PC-3 (cell line): Measurements from ENCODE around the gene PATL2.
"Not testable (repeated sequence)": the region's sequence is repeated elsewhere in the genome, so short reads cannot be mapped to it uniquely, and the experiment has no call there.

Experiments used
- EZH2 ChIP-seq: fragments of 300-600 bp; sonication (generic); IDR thresholded peaks from one replicate; pipeline ENCODE4 v1.6.1; 2017; ENCODE audit warnings: antibody characterized with exemption, mild to moderate bottlenecking, low read length; ENCODE audit not compliant: unreplicated experiment
- TF ChIP-seq, protein P1 (sequence below): fragments of 300-600 bp; sonication (generic); conservative IDR thresholded peaks from 2 replicates; pipeline ENCODE4 v1.5.1; 2017; ENCODE audit warnings: antibody characterized with exemption, low read depth, mild to moderate bottlenecking, low read length

DNA sequence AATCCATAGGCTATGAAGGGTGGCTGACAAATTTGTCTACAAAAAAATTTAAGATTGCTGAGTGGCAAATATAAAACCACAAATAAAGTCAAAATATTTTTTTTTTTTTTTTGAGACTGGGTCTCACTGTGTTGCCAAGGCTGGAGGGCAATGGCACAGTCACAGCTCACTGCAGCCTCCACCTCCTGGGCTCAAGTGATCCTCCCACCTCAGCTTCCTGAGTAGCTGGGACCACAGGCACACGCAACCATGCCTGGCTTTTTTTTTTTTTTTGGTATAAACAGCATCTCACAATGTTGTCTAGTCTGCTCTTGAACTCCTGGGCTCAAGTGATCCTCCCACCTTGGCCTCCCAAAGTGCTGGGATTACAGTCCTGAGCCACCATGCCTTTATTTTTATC lies 20.9 kb downstream of the PATL2 start:
- TF ChIP-seq EZH2 = not testable (repeated sequence)
- TF ChIP-seq, protein P1, sequence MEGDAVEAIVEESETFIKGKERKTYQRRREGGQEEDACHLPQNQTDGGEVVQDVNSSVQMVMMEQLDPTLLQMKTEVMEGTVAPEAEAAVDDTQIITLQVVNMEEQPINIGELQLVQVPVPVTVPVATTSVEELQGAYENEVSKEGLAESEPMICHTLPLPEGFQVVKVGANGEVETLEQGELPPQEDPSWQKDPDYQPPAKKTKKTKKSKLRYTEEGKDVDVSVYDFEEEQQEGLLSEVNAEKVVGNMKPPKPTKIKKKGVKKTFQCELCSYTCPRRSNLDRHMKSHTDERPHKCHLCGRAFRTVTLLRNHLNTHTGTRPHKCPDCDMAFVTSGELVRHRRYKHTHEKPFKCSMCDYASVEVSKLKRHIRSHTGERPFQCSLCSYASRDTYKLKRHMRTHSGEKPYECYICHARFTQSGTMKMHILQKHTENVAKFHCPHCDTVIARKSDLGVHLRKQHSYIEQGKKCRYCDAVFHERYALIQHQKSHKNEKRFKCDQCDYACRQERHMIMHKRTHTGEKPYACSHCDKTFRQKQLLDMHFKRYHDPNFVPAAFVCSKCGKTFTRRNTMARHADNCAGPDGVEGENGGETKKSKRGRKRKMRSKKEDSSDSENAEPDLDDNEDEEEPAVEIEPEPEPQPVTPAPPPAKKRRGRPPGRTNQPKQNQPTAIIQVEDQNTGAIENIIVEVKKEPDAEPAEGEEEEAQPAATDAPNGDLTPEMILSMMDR = not testable (repeated sequence)
